ENCODE measurements around the gene KCNJ10.

DNA sequence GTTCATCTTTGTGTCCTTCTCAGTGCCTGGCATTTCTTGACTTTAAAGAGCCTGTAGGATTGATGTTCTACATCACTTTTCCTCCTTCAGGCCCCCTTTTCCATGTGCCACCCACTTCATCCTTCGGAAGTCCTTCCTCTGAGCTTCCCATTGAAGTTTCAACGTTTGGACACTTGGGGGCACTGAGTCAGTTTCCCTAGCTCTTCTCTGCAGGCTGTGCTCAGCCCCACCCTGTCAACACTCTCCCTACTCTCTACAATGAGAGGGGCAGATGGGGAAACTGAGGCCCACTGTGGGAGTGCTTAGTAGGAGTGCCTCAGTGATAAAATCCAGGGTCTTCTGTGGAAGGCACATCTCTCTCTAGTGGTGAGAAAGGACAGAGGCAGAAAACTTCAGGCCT, 11.9 kb downstream of the KCNJ10 start:
- peak in 1 of 5 experiments; percentile 6 for TF ChIP-seq CTCF (IDR thresholded peaks at IDR 0.05)
- TF ChIP-seq EP300 (IDR thresholded peaks at IDR 0.05): no peak
